ENCODE results near the gene CACNA1A. TPM values are rescaled to one million over a fixed set of nuclear protein-coding genes. Genes with fewer than 3 reads are reported as not detected.

Gene CACNA1A
- total RNA-seq, 1 donor from 2014 or later, result 0.52 TPM

DNA sequence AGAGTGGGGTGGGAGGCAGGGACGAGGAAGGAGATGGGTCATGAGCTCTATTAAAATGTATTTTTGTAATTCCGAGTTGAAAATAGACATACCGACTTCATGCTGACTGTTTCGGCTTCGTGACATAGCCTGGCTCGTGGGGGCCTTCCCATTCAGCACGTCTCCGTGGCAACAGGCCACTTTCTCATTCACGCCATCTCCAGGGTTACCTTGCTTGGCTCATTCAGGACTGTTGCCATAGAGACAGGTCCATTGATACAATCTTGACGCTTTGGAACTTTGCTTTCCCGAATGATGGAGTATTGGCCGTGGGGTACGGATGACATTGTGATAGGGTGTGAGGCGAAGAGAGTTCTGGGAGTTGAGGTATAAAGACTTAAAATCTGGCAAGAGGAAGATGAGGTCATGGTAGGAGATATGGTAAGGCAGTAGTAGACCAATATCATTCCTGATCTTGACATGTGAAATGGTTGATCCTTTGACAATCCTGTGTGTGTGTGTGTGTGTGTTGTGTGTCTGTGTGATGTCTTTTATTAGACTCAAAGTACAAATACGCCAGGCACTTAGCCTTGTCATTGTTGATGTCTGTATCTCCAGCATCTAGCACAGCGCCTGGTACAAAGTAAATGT lies 97.3 kb downstream of the CACNA1A start:
- Histone ChIP-seq H3K9ac (ENCODE audit: low read depth in 1 of 3, low read length in 3 of 3) (no peak overlapping the region), H3K9me3 (ENCODE audit: control insufficient read depth in 3 of 3, low read length in 3 of 3) (peaks cover 0 to 6% (median 4%) of the 10 kb centered on the region in 3 donors), H3K36me3 (ENCODE audit: control insufficient read depth in 3 of 3, insufficient read depth in 3 of 3, low read length in 3 of 3) (no peaks in the 10 kb centered on the region), H3K27ac (ENCODE audit: low read depth, low read length) (no peak overlapping the region), H3K4me3 (ENCODE audit: low read length in 3 of 3) (no peak overlapping the region), H3K27me3 (ENCODE audit: control insufficient read depth in 3 of 3, insufficient read depth in 3 of 3, low read length in 3 of 3) (no peaks in the 10 kb centered on the region), H3K4me1 (ENCODE audit: control insufficient read depth in 3 of 3, insufficient read depth in 3 of 3, low read length in 3 of 3) (no peaks in the 10 kb centered on the region)

GRCh38 chr19:13404236-13404635 lies 102.0 kb downstream of the CACNA1A start:
- Histone ChIP-seq H3K9ac (ENCODE audit: low read depth in 1 of 3, low read length in 3 of 3) (no peak overlapping the region), H3K4me1 (ENCODE audit: control insufficient read depth in 3 of 3, insufficient read depth in 3 of 3, low read length in 3 of 3) (peaks cover 0 to 3% (median 0%) of the 10 kb centered on the region in 3 donors), H3K4me3 (ENCODE audit: low read length in 3 of 3) (no peak overlapping the region), H3K36me3 (ENCODE audit: control insufficient read depth in 3 of 3, insufficient read depth in 3 of 3, low read length in 3 of 3) (no peaks in the 10 kb centered on the region), H3K9me3 (ENCODE audit: control insufficient read depth in 3 of 3, low read length in 3 of 3) (peaks cover 0 to 11% (median 6%) of the 10 kb centered on the region in 3 donors), H3K27ac (ENCODE audit: low read depth, low read length) (no peak overlapping the region), H3K27me3 (ENCODE audit: control insufficient read depth in 3 of 3, insufficient read depth in 3 of 3, low read length in 3 of 3) (no peaks in the 10 kb centered on the region)

DNA sequence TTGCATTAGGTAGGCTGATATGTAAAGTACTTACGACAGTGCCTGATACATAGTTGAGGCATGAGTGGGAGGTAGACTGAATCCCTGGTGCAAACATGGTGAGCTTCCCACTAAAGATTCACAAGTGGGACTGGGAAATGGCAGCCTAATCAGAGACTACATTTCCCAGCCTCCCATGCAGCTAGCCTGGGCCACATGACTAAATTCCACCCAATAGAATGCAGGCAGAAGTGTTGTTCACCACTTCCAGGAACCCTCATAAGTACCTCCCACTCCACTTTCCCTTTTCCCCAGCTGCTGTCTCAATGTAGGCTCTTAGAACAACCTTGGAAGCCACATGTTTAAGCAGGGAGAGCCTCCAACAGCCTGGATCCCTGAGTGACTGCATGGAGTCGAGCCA lies 104.9 kb downstream of the CACNA1A start:
- no peak overlapping the region for H3K27ac ChIP-seq (ENCODE audit: low read depth, low read length)
- H3K4me1 ChIP-seq (ENCODE audit: control insufficient read depth in 3 of 3, insufficient read depth in 3 of 3, low read length in 3 of 3), result peaks cover 0 to 4% (median 3%) of the 10 kb centered on the region in 3 donors
- peaks cover 2 to 6% (median 6%) of the 10 kb centered on the region in 3 donors for H3K9me3 ChIP-seq (ENCODE audit: control insufficient read depth in 3 of 3, low read length in 3 of 3)
- H3K4me3 ChIP-seq (ENCODE audit: low read length in 3 of 3), result no peak overlapping the region
- no peak overlapping the region for H3K9ac ChIP-seq (ENCODE audit: low read depth in 1 of 3, low read length in 3 of 3)
- H3K36me3 ChIP-seq (ENCODE audit: control insufficient read depth in 3 of 3, insufficient read depth in 3 of 3, low read length in 3 of 3), result no peaks in the 10 kb centered on the region
- no peaks in the 10 kb centered on the region for H3K27me3 ChIP-seq (ENCODE audit: control insufficient read depth in 3 of 3, insufficient read depth in 3 of 3, low read length in 3 of 3)

- Histone ChIP-seq H3K9me3 (ENCODE audit: control insufficient read depth in 3 of 3, low read length in 3 of 3) (peaks cover 2 to 6% (median 5%) of the 10 kb centered on the region in 3 donors), H3K27ac (ENCODE audit: low read depth, low read length) (no peak overlapping the region), H3K4me3 (ENCODE audit: low read length in 3 of 3) (no peak overlapping the region), H3K27me3 (ENCODE audit: control insufficient read depth in 3 of 3, insufficient read depth in 3 of 3, low read length in 3 of 3) (no peaks in the 10 kb centered on the region), H3K9ac (ENCODE audit: low read depth in 1 of 3, low read length in 3 of 3) (no peak overlapping the region), H3K4me1 (ENCODE audit: control insufficient read depth in 3 of 3, insufficient read depth in 3 of 3, low read length in 3 of 3) (peaks cover 0 to 5% (median 3%) of the 10 kb centered on the region in 3 donors), H3K36me3 (ENCODE audit: control insufficient read depth in 3 of 3, insufficient read depth in 3 of 3, low read length in 3 of 3) (no peaks in the 10 kb centered on the region)
Observed at GRCh38 chr19:13400296-13400695, 106.0 kb downstream of the CACNA1A start.

- H3K27ac ChIP-seq (ENCODE audit: low read depth, low read length), result no peak overlapping the region
- H3K9ac ChIP-seq (ENCODE audit: low read depth in 1 of 3, low read length in 3 of 3), result no peak overlapping the region
Observed at GRCh38 chr19:13399746-13400145, 106.5 kb downstream of the CACNA1A start.

GRCh38 chr19:13398780-13399726 lies 107.2 kb downstream of the CACNA1A start:
- no peak overlapping the region for H3K4me3 ChIP-seq (ENCODE audit: low read length in 3 of 3)
- peaks cover 2 to 6% (median 5%) of the 10 kb centered on the region in 3 donors for H3K9me3 ChIP-seq (ENCODE audit: control insufficient read depth in 3 of 3, low read length in 3 of 3)
- H3K27me3 ChIP-seq (ENCODE audit: control insufficient read depth in 3 of 3, insufficient read depth in 3 of 3, low read length in 3 of 3), result peaks cover 0 to 2% (median 0%) of the 10 kb centered on the region in 3 donors
- H3K4me1 ChIP-seq (ENCODE audit: control insufficient read depth in 3 of 3, insufficient read depth in 3 of 3, low read length in 3 of 3), result peaks cover 0 to 5% (median 3%) of the 10 kb centered on the region in 3 donors
- no peak overlapping the region for H3K27ac ChIP-seq (ENCODE audit: low read depth, low read length)
- no peak overlapping the region for H3K9ac ChIP-seq (ENCODE audit: low read depth in 1 of 3, low read length in 3 of 3)
- H3K36me3 ChIP-seq (ENCODE audit: control insufficient read depth in 3 of 3, insufficient read depth in 3 of 3, low read length in 3 of 3), result no peaks in the 10 kb centered on the region

More at GRCh38 chr19:13399746-13400145, 106.5 kb downstream of the CACNA1A start:
- H3K36me3 ChIP-seq (ENCODE audit: control insufficient read depth in 3 of 3, insufficient read depth in 3 of 3, low read length in 3 of 3), result no peaks in the 10 kb centered on the region
- H3K4me3 ChIP-seq (ENCODE audit: low read length in 3 of 3), result no peak overlapping the region
- H3K9me3 ChIP-seq (ENCODE audit: control insufficient read depth in 3 of 3, low read length in 3 of 3), result peaks cover 2 to 6% (median 5%) of the 10 kb centered on the region in 3 donors
- H3K27me3 ChIP-seq (ENCODE audit: control insufficient read depth in 3 of 3, insufficient read depth in 3 of 3, low read length in 3 of 3), result no peaks in the 10 kb centered on the region
- H3K4me1 ChIP-seq (ENCODE audit: control insufficient read depth in 3 of 3, insufficient read depth in 3 of 3, low read length in 3 of 3), result peaks cover 0 to 5% (median 3%) of the 10 kb centered on the region in 3 donors

DNA sequence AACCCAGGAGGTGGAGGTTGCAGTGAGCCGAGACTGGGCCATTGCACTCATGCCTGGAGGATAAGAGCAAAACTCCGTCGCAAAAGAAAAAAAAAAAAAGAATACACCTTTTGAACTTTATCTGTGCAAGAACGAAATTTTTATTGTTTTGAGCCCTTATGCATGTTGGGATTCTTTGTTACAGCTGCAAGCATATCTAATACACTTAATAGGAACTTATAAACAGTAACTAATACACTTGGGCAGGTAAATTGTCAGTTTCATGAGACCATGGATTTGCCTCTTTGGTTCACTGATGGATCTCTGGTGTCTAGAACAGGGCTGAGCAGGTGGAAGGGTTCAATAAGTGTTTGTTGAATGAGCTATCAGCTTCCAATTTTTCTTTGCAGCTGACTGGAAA lies 108.1 kb downstream of the CACNA1A start:
- H3K36me3 ChIP-seq (ENCODE audit: control insufficient read depth in 3 of 3, insufficient read depth in 3 of 3, low read length in 3 of 3), result no peaks in the 10 kb centered on the region
- H3K27ac ChIP-seq (ENCODE audit: low read depth, low read length), result no peak overlapping the region
- H3K4me1 ChIP-seq (ENCODE audit: control insufficient read depth in 3 of 3, insufficient read depth in 3 of 3, low read length in 3 of 3), result peaks cover 0 to 5% (median 3%) of the 10 kb centered on the region in 3 donors
- H3K4me3 ChIP-seq (ENCODE audit: low read length in 3 of 3), result no peak overlapping the region
- no peak overlapping the region for H3K9ac ChIP-seq (ENCODE audit: low read depth in 1 of 3, low read length in 3 of 3)
- H3K9me3 ChIP-seq (ENCODE audit: control insufficient read depth in 3 of 3, low read length in 3 of 3), result peaks cover 2 to 6% (median 5%) of the 10 kb centered on the region in 3 donors
- peaks cover 0 to 2% (median 0%) of the 10 kb centered on the region in 3 donors for H3K27me3 ChIP-seq (ENCODE audit: control insufficient read depth in 3 of 3, insufficient read depth in 3 of 3, low read length in 3 of 3)

GRCh38 chr19:13396250-13397080 lies 109.8 kb downstream of the CACNA1A start:
- no peak overlapping the region for H3K27ac ChIP-seq (ENCODE audit: low read depth, low read length)
- peaks cover 2 to 4% (median 2%) of the 10 kb centered on the region in 3 donors for H3K9me3 ChIP-seq (ENCODE audit: control insufficient read depth in 3 of 3, low read length in 3 of 3)
- peak overlapping the region in 1 of 3 donors; percentile 38 for H3K4me3 ChIP-seq (ENCODE audit: low read length in 3 of 3)
- no peaks in the 10 kb centered on the region for H3K36me3 ChIP-seq (ENCODE audit: control insufficient read depth in 3 of 3, insufficient read depth in 3 of 3, low read length in 3 of 3)
- peaks cover 0 to 5% (median 3%) of the 10 kb centered on the region in 3 donors for H3K4me1 ChIP-seq (ENCODE audit: control insufficient read depth in 3 of 3, insufficient read depth in 3 of 3, low read length in 3 of 3)
- H3K27me3 ChIP-seq (ENCODE audit: control insufficient read depth in 3 of 3, insufficient read depth in 3 of 3, low read length in 3 of 3), result peaks cover 0 to 2% (median 0%) of the 10 kb centered on the region in 3 donors
- no peak overlapping the region for H3K9ac ChIP-seq (ENCODE audit: low read depth in 1 of 3, low read length in 3 of 3)

GRCh38 chr19:13382633-13382938 lies 123.7 kb downstream of the CACNA1A start:
- H3K9me3 ChIP-seq (ENCODE audit: control insufficient read depth in 3 of 3, low read length in 3 of 3), result peaks cover 0 to 2% (median 0%) of the 10 kb centered on the region in 3 donors
- no peaks in the 10 kb centered on the region for H3K4me1 ChIP-seq (ENCODE audit: control insufficient read depth in 3 of 3, insufficient read depth in 3 of 3, low read length in 3 of 3)
- H3K27ac ChIP-seq (ENCODE audit: low read depth, low read length), result no peak overlapping the region
- no peaks in the 10 kb centered on the region for H3K27me3 ChIP-seq (ENCODE audit: control insufficient read depth in 3 of 3, insufficient read depth in 3 of 3, low read length in 3 of 3)
- H3K9ac ChIP-seq (ENCODE audit: low read depth in 1 of 3, low read length in 3 of 3), result no peak overlapping the region
- no peaks in the 10 kb centered on the region for H3K36me3 ChIP-seq (ENCODE audit: control insufficient read depth in 3 of 3, insufficient read depth in 3 of 3, low read length in 3 of 3)
- H3K4me3 ChIP-seq (ENCODE audit: low read length in 3 of 3), result no peak overlapping the region

Measured in skeletal muscle tissue (tissue), 4 donors.